Measurements from ENCODE around the gene KANK2.

DNA sequence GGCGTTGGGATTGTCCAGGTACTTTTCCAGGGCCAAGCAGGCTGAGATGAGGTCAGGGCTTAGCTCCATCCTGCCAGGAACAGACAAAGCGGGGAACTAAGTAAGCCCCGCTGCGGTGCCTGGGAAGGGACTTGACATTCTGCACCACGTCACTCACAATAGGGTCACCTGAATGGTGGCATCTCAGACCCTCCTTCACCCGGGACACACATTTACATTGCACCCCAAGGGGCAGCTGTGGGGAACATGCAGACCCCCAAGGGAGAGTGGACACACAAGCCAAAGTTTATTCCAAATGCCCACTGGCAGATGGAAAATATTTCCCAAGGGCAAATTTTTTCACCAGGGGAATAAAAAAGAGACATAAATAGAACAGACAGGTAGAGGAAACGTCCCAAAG, 21.4 kb downstream of the KANK2 start:
- TF ChIP-seq POLR2A (IDR thresholded peaks at IDR 0.05; ENCODE audit: low read depth, low read length) = no peak
- no peak for TF ChIP-seq POLR2AphosphoS5 (IDR thresholded peaks at IDR 0.05; ENCODE audit: low read depth, low read length)
- no peak for TF ChIP-seq SPI1 (IDR thresholded peaks at IDR 0.05; ENCODE audit: low read depth, low read length)
- no peak for TF ChIP-seq TAF1 (IDR thresholded peaks at IDR 0.05; ENCODE audit: low read depth, low read length)

Measured in GM12891 (cell line).